ENCODE measurements around the gene AGMO. TPM values are rescaled to one million over a fixed set of nuclear protein-coding genes. Genes with fewer than 3 reads are reported as not detected.

The AGMO gene
- total and polyA plus RNA-seq, 4 donors, result 21.6 to 46.6 (median 31.6) TPM

- no peak for TF ChIP-seq REST (IDR thresholded peaks at IDR 0.05)
Observed at GRCh38 chr7:15176089-15176488, 385.7 kb downstream of the AGMO start (continued).

GRCh38 chr7:15175152-15175551 lies 386.7 kb downstream of the AGMO start:
- H3K9ac ChIP-seq (ENCODE audit: low read depth in 1 of 2, low read length in 2 of 2), result no peak overlapping the region
- TF ChIP-seq HNF4A (conservative IDR thresholded peaks at IDR 0.05), result no peak
- no peaks in the 10 kb centered on the region for H3K36me3 ChIP-seq (ENCODE audit: control insufficient read depth in 4 of 4, insufficient read depth in 3 of 4, low read depth in 1 of 4, low read length in 3 of 4)
- no peak overlapping the region for H3K4me3 ChIP-seq (ENCODE audit: low read depth in 1 of 3, low read length in 3 of 3)
- DNase-seq (ENCODE audit: low spot score), result no peak
- no peaks in the 10 kb centered on the region for H3K4me1 ChIP-seq (ENCODE audit: control insufficient read depth in 4 of 4, insufficient read depth in 4 of 4, low read length in 3 of 4)
- no peaks in the 10 kb centered on the region for H3K9me3 ChIP-seq (ENCODE audit: control insufficient read depth in 4 of 4, low read length in 3 of 4)
- no peak overlapping the region for H3K27ac ChIP-seq (ENCODE audit: low read depth in 1 of 2, low read length in 2 of 2)
- H3K27me3 ChIP-seq (ENCODE audit: control insufficient read depth in 4 of 4, insufficient read depth in 4 of 4, low read length in 3 of 4), result no peaks in the 10 kb centered on the region
- 76% methylated on average over 1 of the region's 1 CpG for WGBS

GRCh38 chr7:15174485-15174884 lies 387.3 kb downstream of the AGMO start:
- Histone ChIP-seq H3K9me3 (ENCODE audit: control insufficient read depth in 4 of 4, low read length in 3 of 4) (no peaks in the 10 kb centered on the region), H3K4me3 (ENCODE audit: low read depth in 1 of 3, low read length in 3 of 3) (no peak overlapping the region), H3K27me3 (ENCODE audit: control insufficient read depth in 4 of 4, insufficient read depth in 4 of 4, low read length in 3 of 4) (no peaks in the 10 kb centered on the region), H3K9ac (ENCODE audit: low read depth in 1 of 2, low read length in 2 of 2) (no peak overlapping the region), H3K27ac (ENCODE audit: low read depth in 1 of 2, low read length in 2 of 2) (no peak overlapping the region), H3K4me1 (ENCODE audit: control insufficient read depth in 4 of 4, insufficient read depth in 4 of 4, low read length in 3 of 4) (no peaks in the 10 kb centered on the region), H3K36me3 (ENCODE audit: control insufficient read depth in 4 of 4, insufficient read depth in 3 of 4, low read depth in 1 of 4, low read length in 3 of 4) (no peaks in the 10 kb centered on the region)
- TF ChIP-seq REST (IDR thresholded peaks at IDR 0.05), result no peak
- TF ChIP-seq FOXA1 (IDR thresholded peaks at IDR 0.05), result no peak
- TF ChIP-seq ZBTB33 (IDR thresholded peaks at IDR 0.05), result no peak
- no peak for TF ChIP-seq RAD21 (IDR thresholded peaks at IDR 0.05)
- no peak for TF ChIP-seq RXRA (IDR thresholded peaks at IDR 0.05)
- no peak for TF ChIP-seq MAX (IDR thresholded peaks at IDR 0.05)
- no peak for TF ChIP-seq CTCF (IDR thresholded peaks at IDR 0.05; ENCODE audit: low read depth, low read length, missing input control)
- no peak for TF ChIP-seq EGR1 (IDR thresholded peaks at IDR 0.05; ENCODE audit: low read depth in 2 of 2)
- TF ChIP-seq HNF4A (conservative IDR thresholded peaks at IDR 0.05), result no peak
- no peak for TF ChIP-seq ATF3 (IDR thresholded peaks at IDR 0.05)
- no peak for TF ChIP-seq GABPA (IDR thresholded peaks at IDR 0.05 in 1 of 2, conservative IDR thresholded peaks at IDR 0.05 in 1 of 2)
- TF ChIP-seq HNF4G (IDR thresholded peaks at IDR 0.05), result no peak
- DNase-seq (ENCODE audit: low spot score), result no peak
- WGBS, result 68% methylated on average over 1 of the region's 1 CpG

All from liver (tissue), 9 donors.